H9 (cell line): Measurements from ENCODE around the gene NIN. TPM values are rescaled to one million over a fixed set of nuclear protein-coding genes. Genes with fewer than 3 reads are reported as not detected.

ENCODE experiments used
- DNase-seq: peaks from one replicate; pipeline ENCODE4 v3.0.0-alpha.2; 2017
- H2AFZ ChIP-seq: one replicate; pipeline ENCODE4 v1.6.1; 2013; ENCODE audit warnings: mild to moderate bottlenecking, low read length, control low read depth, moderate library complexity
- H2AK5ac ChIP-seq: 2 replicates; pipeline ENCODE4 v1.6.1; 2013; ENCODE audit warnings: low read length, control low read depth, mixed read lengths; ENCODE audit not compliant: insufficient read length
- H2BK120ac ChIP-seq: one replicate; pipeline ENCODE4 v1.6.1; 2013; ENCODE audit warnings: low read depth, mild to moderate bottlenecking, low read length, control low read depth, inconsistent platforms; ENCODE audit not compliant: poor library complexity, severe bottlenecking
- H2BK12ac ChIP-seq: 2 replicates; pipeline ENCODE4 v1.6.1; 2013; ENCODE audit warnings: low read length, control low read depth, mixed read lengths, low read depth; ENCODE audit not compliant: insufficient read length
- H2BK15ac ChIP-seq: 2 replicates; pipeline ENCODE4 v1.6.1; 2013; ENCODE audit warnings: low read depth, low read length, control low read depth
- H2BK20ac ChIP-seq: one replicate; pipeline ENCODE4 v1.6.1; 2013; ENCODE audit warnings: low read depth, mild to moderate bottlenecking, low read length, control low read depth, inconsistent platforms; ENCODE audit not compliant: poor library complexity, severe bottlenecking
- H2BK5ac ChIP-seq: 2 replicates; pipeline ENCODE4 v1.6.1; 2013; ENCODE audit warnings: low read length, control low read depth, mixed read lengths; ENCODE audit not compliant: insufficient read length
- H3K14ac ChIP-seq: 2 replicates; pipeline ENCODE4 v1.6.1; 2013; ENCODE audit warnings: low read length, control low read depth; ENCODE audit not compliant: insufficient read depth
- H3K18ac ChIP-seq: 2 replicates; pipeline ENCODE4 v1.6.1; 2013; ENCODE audit warnings: low read depth, mild to moderate bottlenecking, mixed read lengths, low read length, control low read depth; ENCODE audit not compliant: insufficient read length
- H3K23ac ChIP-seq: 2 replicates; pipeline ENCODE4 v1.6.1; 2013; ENCODE audit warnings: low read length, control low read depth, mixed read lengths, low read depth; ENCODE audit not compliant: insufficient read length
- H3K23me2 ChIP-seq: 2 replicates; pipeline ENCODE4 v1.6.1; 2013; ENCODE audit warnings: low read depth, mild to moderate bottlenecking, mixed read lengths, low read length, control low read depth; ENCODE audit not compliant: insufficient read length, poor library complexity, severe bottlenecking
- H3K27ac ChIP-seq: 2 replicates; pipeline ENCODE4 v1.5.1; 2013; ENCODE audit warnings: low read length, control low read depth, mixed read lengths, low read depth; ENCODE audit not compliant: insufficient read length
- H3K27me3 ChIP-seq: 2 replicates; pipeline ENCODE4 v1.6.1; 2013; ENCODE audit warnings: low read length, control low read depth, inconsistent platforms; ENCODE audit not compliant: insufficient read depth
- H3K4ac ChIP-seq: 2 replicates; pipeline ENCODE4 v1.6.1; 2013; ENCODE audit warnings: low read depth, mild to moderate bottlenecking, control low read depth, inconsistent platforms, low read length, moderate library complexity
- H3K4me1 ChIP-seq: 2 replicates; pipeline ENCODE4 v1.6.1; 2013; ENCODE audit warnings: low read length, control low read depth, inconsistent platforms; ENCODE audit not compliant: insufficient read depth
- H3K4me2 ChIP-seq: 2 replicates; pipeline ENCODE4 v1.6.1; 2013; ENCODE audit warnings: low read length, control low read depth, mixed read lengths; ENCODE audit not compliant: insufficient read length, insufficient read depth
- H3K56ac ChIP-seq: 2 replicates; pipeline ENCODE4 v1.6.1; 2013; ENCODE audit warnings: low read depth, mild to moderate bottlenecking, mixed read lengths, low read length, control low read depth; ENCODE audit not compliant: insufficient read length
- H3K79me1 ChIP-seq: 2 replicates; pipeline ENCODE4 v1.6.1; 2013; ENCODE audit warnings: low read depth, mild to moderate bottlenecking, moderate library complexity, low read length, control low read depth, inconsistent platforms; ENCODE audit not compliant: insufficient read depth, poor library complexity, severe bottlenecking
- H3K79me2 ChIP-seq: 2 replicates; pipeline ENCODE4 v1.6.1; 2013; ENCODE audit warnings: low read length, control low read depth, inconsistent platforms; ENCODE audit not compliant: insufficient read depth
- H3K9ac ChIP-seq: 2 replicates; pipeline ENCODE4 v1.6.1; 2013; ENCODE audit warnings: low read length, control low read depth, mixed read lengths; ENCODE audit not compliant: insufficient read length; ENCODE audit errors: extremely low read depth
- H3K9me3 ChIP-seq: one replicate; pipeline ENCODE4 v1.6.1; 2013; ENCODE audit warnings: low read depth, low read length, inconsistent platforms; ENCODE audit not compliant: control insufficient read depth
- H3T11ph ChIP-seq: one replicate; pipeline ENCODE4 v1.6.1; 2013; ENCODE audit warnings: mild to moderate bottlenecking, low read length, control low read depth, inconsistent platforms
- H4K20me1 ChIP-seq: one replicate; pipeline ENCODE4 v1.6.1; 2013; ENCODE audit not compliant: control insufficient read depth, insufficient read length, insufficient read depth
- H4K5ac ChIP-seq: 2 replicates; pipeline ENCODE4 v1.6.1; 2013; ENCODE audit warnings: low read depth, mild to moderate bottlenecking, mixed read lengths, low read length, control low read depth; ENCODE audit not compliant: insufficient read length
- H4K8ac ChIP-seq: replicated peaks from 2 replicates; pipeline ENCODE4 v1.6.1; 2013; ENCODE audit warnings: low read length, control low read depth, mixed read lengths, low read depth; ENCODE audit not compliant: insufficient read length
- H4K91ac ChIP-seq: 2 replicates; pipeline ENCODE4 v1.6.1; 2013; ENCODE audit warnings: low read depth, mild to moderate bottlenecking, moderate library complexity, mixed read lengths, low read length, control low read depth; ENCODE audit not compliant: insufficient read length
- H3K27ac Mint-ChIP-seq, 3 experiments: 2 replicates in 2 of 3; 3 replicates in 1 of 3; pipeline ENCODE4 v1.8.0; 2020 to 2021; ENCODE audit warnings: mixed read lengths in 3 of 3, mild to moderate bottlenecking in 1 of 3, moderate library complexity in 1 of 3
- H3K27me3 Mint-ChIP-seq: 2 replicates; pipeline ENCODE4 v1.8.0; 2021; ENCODE audit warnings: low read depth, mild to moderate bottlenecking, moderate library complexity, mixed read lengths
- H3K36me3 Mint-ChIP-seq, 3 experiments: 2 replicates in 2 of 3; 3 replicates in 1 of 3; pipeline ENCODE4 v1.8.0; 2020 to 2021; ENCODE audit warnings: low read depth in 3 of 3, mixed read lengths in 3 of 3; ENCODE audit not compliant: insufficient read depth in 1 of 3
- H3K4me1 Mint-ChIP-seq, 2 experiments: 2 replicates each; pipeline ENCODE4 v1.8.0; 2020; ENCODE audit warnings: mixed read lengths in 2 of 2
- H3K4me3 Mint-ChIP-seq, 2 experiments: 2 replicates in 1 of 2; 3 replicates in 1 of 2; pipeline ENCODE4 v1.8.0; 2020 to 2021; ENCODE audit warnings: mild to moderate bottlenecking in 2 of 2, mixed read lengths in 2 of 2, moderate library complexity in 1 of 2
- H3K9me3 Mint-ChIP-seq, 2 experiments: 2 replicates in 1 of 2; 3 replicates in 1 of 2; pipeline ENCODE4 v1.8.0; 2020; ENCODE audit warnings: mild to moderate bottlenecking in 2 of 2, mixed read lengths in 2 of 2, moderate library complexity in 1 of 2
- CTCF ChIP-seq: fragments of 200-600 bp; sonication (generic); conservative IDR thresholded peaks from 3 replicates; pipeline ENCODE4 v1.8.0; 2021; ENCODE audit warnings: antibody characterized with exemption, mild to moderate bottlenecking
- WGBS: extraction: QIAGEN DNeasy Blood & Tissue Kit; methylation state at CpG from one replicate; pipeline ENCODE4 v1.1.7; 2013; ENCODE audit warnings: missing lambda C conversion rate, low lambda C conversion rate, mixed read lengths; ENCODE audit not compliant: insufficient read length; ENCODE audit errors: extremely low coverage; 5-methylcytosine and 5-hydroxymethylcytosine counted together
- total RNA-seq: library from RNA; stranded (reverse); gene quantifications from 2 replicates; pipeline ENCODE4 v1.2.1, GENCODE V29; 2021

Gene NIN
- total RNA-seq, 1 experiment from 2014 or later: 18.4 TPM

GRCh38 chr14:50762001-50762930, 68.7 kb downstream of the NIN start:
- H3K23ac ChIP-seq: no peak overlapping the region
- H4K8ac ChIP-seq: no peak overlapping the region
- no peak overlapping the region for H2BK120ac ChIP-seq
- H3K4me3 Mint-ChIP-seq: no peak overlapping the region
- WGBS: no CpG with 5 or more reads among the region's 9 CpGs
- no peaks in the 10 kb centered on the region for H3K4me1 Mint-ChIP-seq
- no peak overlapping the region for H3K4me2 ChIP-seq
- H3K36me3 Mint-ChIP-seq: peaks cover 19 to 49% (median 39%) of the 10 kb centered on the region in 3 experiments; a peak in 6 of 7 replicates
- TF ChIP-seq CTCF: no peak
- no peak overlapping the region for H2BK5ac ChIP-seq
- no peak overlapping the region for H3K14ac ChIP-seq
- no peak overlapping the region for H2BK12ac ChIP-seq
- no peaks in the 10 kb centered on the region for H3K23me2 ChIP-seq
- H3T11ph ChIP-seq: no peak overlapping the region
- no peak overlapping the region for H2AFZ ChIP-seq
- H2BK20ac ChIP-seq: no peak overlapping the region
- no peak overlapping the region for H3K4ac ChIP-seq
- no peaks in the 10 kb centered on the region for H3K79me1 ChIP-seq
- H4K5ac ChIP-seq: no peak overlapping the region
- H3K18ac ChIP-seq: no peak overlapping the region
- H4K20me1 ChIP-seq: no peaks in the 10 kb centered on the region
- no peaks in the 10 kb centered on the region for H3K27me3 ChIP-seq
- no peaks in the 10 kb centered on the region for H3K9me3 Mint-ChIP-seq
- no peak overlapping the region for H3K27ac ChIP-seq
- no peak overlapping the region for H2BK15ac ChIP-seq
- H3K56ac ChIP-seq: no peak overlapping the region
- H3K27ac Mint-ChIP-seq: no peak overlapping the region
- H3K4me1 ChIP-seq: no peaks in the 10 kb centered on the region
- no peaks in the 10 kb centered on the region for H3K9me3 ChIP-seq
- H3K27me3 Mint-ChIP-seq: no peaks in the 10 kb centered on the region; the same call in 1 of the 2 replicates
- H2AK5ac ChIP-seq: no peak overlapping the region
- H3K79me2 ChIP-seq: no peaks in the 10 kb centered on the region
- no peak overlapping the region for H3K9ac ChIP-seq
- no peak overlapping the region for H4K91ac ChIP-seq
- DNase-seq: no peak
